Endodermal cell (in vitro differentiated cells): ENCODE data around the gene SUGCT. TPM values are rescaled to one million over a fixed set of nuclear protein-coding genes. Genes with fewer than 3 reads are reported as not detected.
A peak's percentile ranks its signal among the peaks of the same experiment; 100 is the strongest.

ENCODE experiments used
- DNase-seq: peaks from one replicate; pipeline ENCODE4 v3.0.0-alpha.2; 2017
- H3K27ac ChIP-seq: 2 replicates; pipeline ENCODE4 v1.5.1; 2013; ENCODE audit warnings: mild to moderate bottlenecking, low read depth, low read length, moderate library complexity
- H3K27me3 ChIP-seq: 2 replicates; pipeline ENCODE4 v1.6.1; 2013; ENCODE audit warnings: mild to moderate bottlenecking, low read length, moderate library complexity; ENCODE audit not compliant: insufficient read depth, control insufficient read depth, poor library complexity, severe bottlenecking
- H3K36me3 ChIP-seq: 2 replicates; pipeline ENCODE4 v1.7.0; 2013; ENCODE audit warnings: mild to moderate bottlenecking, low read length, moderate library complexity; ENCODE audit not compliant: control insufficient read depth, insufficient read depth
- H3K4me1 ChIP-seq: one replicate; pipeline ENCODE4 v1.7.0; 2013; ENCODE audit warnings: low read length; ENCODE audit not compliant: control insufficient read depth, insufficient read depth
- H3K4me3 ChIP-seq: 2 replicates; pipeline ENCODE4 v1.5.1; 2013; ENCODE audit warnings: mild to moderate bottlenecking, low read length, moderate library complexity
- H3K9ac ChIP-seq: 2 replicates; pipeline ENCODE4 v1.6.1; 2013; ENCODE audit warnings: mild to moderate bottlenecking, low read length, moderate library complexity; ENCODE audit not compliant: poor library complexity, severe bottlenecking; ENCODE audit errors: extremely low read depth
- H3K9me3 ChIP-seq: 2 replicates; pipeline ENCODE4 v1.6.1; 2013; ENCODE audit warnings: mild to moderate bottlenecking, low read length, moderate library complexity; ENCODE audit not compliant: control insufficient read depth
- H3K27ac Mint-ChIP-seq: 2 replicates; pipeline ENCODE4 v1.8.0; 2020; ENCODE audit warnings: mixed read lengths
- H3K27me3 Mint-ChIP-seq: 2 replicates; pipeline ENCODE4 v1.8.0; 2021; ENCODE audit warnings: mild to moderate bottlenecking, mixed read lengths; ENCODE audit not compliant: insufficient read depth
- H3K36me3 Mint-ChIP-seq: 2 replicates; pipeline ENCODE4 v1.8.0; 2020; ENCODE audit warnings: low read depth, mixed read lengths
- H3K4me1 Mint-ChIP-seq: 2 replicates; pipeline ENCODE4 v1.8.0; 2020; ENCODE audit warnings: mixed read lengths
- H3K4me3 Mint-ChIP-seq: 2 replicates; pipeline ENCODE4 v1.8.0; 2020; ENCODE audit warnings: mild to moderate bottlenecking, moderate library complexity, mixed read lengths
- H3K9me3 Mint-ChIP-seq: 2 replicates; pipeline ENCODE4 v1.8.0; 2020; ENCODE audit warnings: mild to moderate bottlenecking, mixed read lengths
- WGBS, 2 experiments: methylation state at CpG; one replicate each; pipeline versions ENCODE4 v1.1.5 to v1.1.7; 2013; ENCODE audit warnings: missing lambda C conversion rate in 2 of 2, mixed read lengths in 1 of 2; ENCODE audit not compliant: insufficient coverage in 1 of 2, insufficient read length in 1 of 2; 5-methylcytosine and 5-hydroxymethylcytosine counted together
- total RNA-seq, 2 donors: library from RNA; stranded (reverse); fragmentation: NEBNext Ultra II Directional in 1 of 2; extraction: Animal tissue kit (Norgen Biotek cat#: 25700) in 1 of 2; gene quantifications; 2 replicates in 1 of 2; 3 replicates in 1 of 2; pipeline ENCODE4 v1.2.1, GENCODE V29; 2021
- TF ChIP-seq, protein P1 (sequence below): fragments of 200-600 bp; sonication (generic); conservative IDR thresholded peaks from 2 replicates; pipeline ENCODE4 v1.5.0; 2021; ENCODE audit warnings: antibody characterized with exemption, mild to moderate bottlenecking

Gene SUGCT
- total RNA-seq, 2 donors from 2014 or later = 3.6 to 3.9 TPM

DNA sequence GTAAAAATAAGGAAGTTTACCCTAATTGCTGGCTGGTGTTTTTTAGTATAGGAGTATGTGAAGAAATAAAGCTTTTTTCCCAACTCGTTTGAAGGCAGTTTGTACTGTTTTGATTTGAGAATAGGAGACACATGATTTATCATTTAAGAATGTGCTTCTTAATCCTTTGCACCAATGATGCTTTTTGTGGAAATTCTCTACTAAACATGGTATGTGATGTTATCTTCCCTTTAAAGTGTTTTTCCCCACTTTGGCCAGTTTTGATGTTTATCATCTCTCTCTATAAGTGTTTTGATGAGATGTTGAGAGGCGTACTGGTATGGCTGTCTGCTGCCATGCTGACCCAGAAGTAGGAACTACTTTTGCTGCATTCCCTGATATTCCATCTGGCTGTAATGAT, 85.1 kb downstream of the SUGCT start:
- Mint-ChIP-seq H3K36me3 (peaks cover 20% of the 10 kb centered on the region), H3K4me3 (no peak overlapping the region), H3K27me3 (no peaks in the 10 kb centered on the region), H3K4me1 (peaks cover 18% of the 10 kb centered on the region), H3K27ac (no peak overlapping the region), H3K9me3 (peaks cover 14% of the 10 kb centered on the region)
- Histone ChIP-seq H3K4me3 (no peak overlapping the region), H3K9me3 (no peaks in the 10 kb centered on the region), H3K4me1 (peaks cover 5% of the 10 kb centered on the region), H3K27ac (no peak overlapping the region), H3K36me3 (no peaks in the 10 kb centered on the region), H3K27me3 (no peaks in the 10 kb centered on the region), H3K9ac (no peak overlapping the region)
- WGBS, 2 experiments = 90% methylated on average over 2 of the region's 2 CpGs; no CpG with 5 or more reads in 1 of the 2 experiments
- DNase-seq = no peak
- TF ChIP-seq, protein P1, sequence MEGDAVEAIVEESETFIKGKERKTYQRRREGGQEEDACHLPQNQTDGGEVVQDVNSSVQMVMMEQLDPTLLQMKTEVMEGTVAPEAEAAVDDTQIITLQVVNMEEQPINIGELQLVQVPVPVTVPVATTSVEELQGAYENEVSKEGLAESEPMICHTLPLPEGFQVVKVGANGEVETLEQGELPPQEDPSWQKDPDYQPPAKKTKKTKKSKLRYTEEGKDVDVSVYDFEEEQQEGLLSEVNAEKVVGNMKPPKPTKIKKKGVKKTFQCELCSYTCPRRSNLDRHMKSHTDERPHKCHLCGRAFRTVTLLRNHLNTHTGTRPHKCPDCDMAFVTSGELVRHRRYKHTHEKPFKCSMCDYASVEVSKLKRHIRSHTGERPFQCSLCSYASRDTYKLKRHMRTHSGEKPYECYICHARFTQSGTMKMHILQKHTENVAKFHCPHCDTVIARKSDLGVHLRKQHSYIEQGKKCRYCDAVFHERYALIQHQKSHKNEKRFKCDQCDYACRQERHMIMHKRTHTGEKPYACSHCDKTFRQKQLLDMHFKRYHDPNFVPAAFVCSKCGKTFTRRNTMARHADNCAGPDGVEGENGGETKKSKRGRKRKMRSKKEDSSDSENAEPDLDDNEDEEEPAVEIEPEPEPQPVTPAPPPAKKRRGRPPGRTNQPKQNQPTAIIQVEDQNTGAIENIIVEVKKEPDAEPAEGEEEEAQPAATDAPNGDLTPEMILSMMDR = no peak

DNA sequence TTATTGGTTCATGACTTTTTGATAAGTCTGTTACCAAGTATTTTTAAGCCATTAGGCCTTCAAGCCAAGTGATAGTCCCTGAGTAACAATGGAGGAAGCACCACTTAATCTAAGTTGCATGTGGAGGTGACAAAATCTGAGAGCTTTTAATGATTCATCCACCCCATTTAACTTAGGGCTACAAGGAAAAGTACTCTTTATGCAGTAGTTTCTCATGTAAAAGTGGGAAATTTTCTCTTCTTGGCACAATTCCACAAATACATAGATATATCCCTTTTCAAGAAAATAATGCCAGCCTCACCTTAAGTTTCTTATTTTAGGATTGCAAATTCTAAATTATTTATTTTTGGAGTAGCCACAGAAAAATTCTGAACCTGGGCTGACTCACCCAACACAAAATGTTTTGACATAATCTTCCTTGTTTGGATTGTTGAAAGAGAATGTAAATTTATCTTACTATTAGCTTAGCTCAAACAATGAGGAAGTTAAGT, 85.7 kb downstream of the SUGCT start:
- Mint-ChIP-seq H3K27me3 (no peaks in the 10 kb centered on the region), H3K36me3 (peaks cover 20% of the 10 kb centered on the region), H3K4me1 (peaks cover 18% of the 10 kb centered on the region), H3K27ac (no peak overlapping the region), H3K9me3 (peaks cover 14% of the 10 kb centered on the region), H3K4me3 (no peak overlapping the region)
- TF ChIP-seq, protein P1 = no peak
- no peaks in the 10 kb centered on the region for H3K36me3 ChIP-seq
- H3K27ac ChIP-seq = no peak overlapping the region
- H3K4me1 ChIP-seq = peaks cover 5% of the 10 kb centered on the region
- DNase-seq = no peak
- H3K27me3 ChIP-seq = no peaks in the 10 kb centered on the region
- no peak overlapping the region for H3K4me3 ChIP-seq
- no peak overlapping the region for H3K9ac ChIP-seq
- H3K9me3 ChIP-seq = no peaks in the 10 kb centered on the region

DNA sequence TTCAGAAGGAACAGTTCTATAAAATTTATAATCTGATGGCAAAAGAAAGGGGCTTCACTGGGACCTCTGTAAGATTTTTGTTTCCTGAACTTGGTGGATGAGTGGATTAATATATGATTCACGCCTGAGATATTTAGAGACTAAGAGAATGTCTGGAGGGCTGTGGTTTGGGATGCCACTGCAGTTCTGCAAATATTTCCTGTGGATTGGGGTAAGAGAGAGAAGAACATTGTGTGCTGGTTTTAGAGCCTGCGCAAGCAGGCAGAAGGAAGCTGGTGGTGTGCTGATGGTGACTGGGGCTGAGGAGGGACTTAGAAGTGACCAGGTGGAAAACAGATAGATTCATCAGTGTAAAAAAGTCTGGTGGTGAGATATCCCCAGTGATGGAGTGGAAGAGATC, 87.0 kb downstream of the SUGCT start:
- Histone ChIP-seq H3K36me3 (no peaks in the 10 kb centered on the region), H3K9ac (no peak overlapping the region), H3K27ac (no peak overlapping the region), H3K4me1 (peaks cover 5% of the 10 kb centered on the region), H3K27me3 (no peaks in the 10 kb centered on the region), H3K4me3 (no peak overlapping the region), H3K9me3 (no peaks in the 10 kb centered on the region)
- Mint-ChIP-seq H3K4me1 (peaks cover 18% of the 10 kb centered on the region), H3K27me3 (no peaks in the 10 kb centered on the region), H3K36me3 (peaks cover 20% of the 10 kb centered on the region), H3K27ac (peak overlapping the region; percentile 27), H3K4me3 (no peak overlapping the region), H3K9me3 (peaks cover 14% of the 10 kb centered on the region)
- WGBS, 2 experiments = 88 to 95% methylated on average over 1 to 2 of the region's 2 CpGs
- TF ChIP-seq, protein P1 = no peak
- DNase-seq = no peak
